Adrenal gland (tissue), 5 donors: ENCODE data around the gene SPRYD4.

Source experiments
- CTCF ChIP-seq, 6 experiments: fragments of 450-650 bp in 4 of 6; fragments of 200-600 bp in 2 of 6; sonication (generic) in 1 of 6; IDR thresholded peaks; 1 replicate in 5 of 6; 2 replicates in 1 of 6; pipeline versions ENCODE4 v1.5.1 to v1.8.0; 2016 to 2021; ENCODE audit warnings: antibody characterized with exemption in 6 of 6, mild to moderate bottlenecking in 2 of 6, moderate library complexity in 1 of 6
- POLR2A ChIP-seq, 2 donors: fragments of 450-650 bp; IDR thresholded peaks; one replicate each; pipeline ENCODE4 v1.6.1; 2017; ENCODE audit warnings: antibody characterized with exemption in 2 of 2, mild to moderate bottlenecking in 2 of 2, moderate library complexity in 1 of 2
- donor health status: DM: no; HTN: no; CAD: no.

GRCh38 chr12:56457817-56458216 is 10.6 kb upstream of the SPRYD4 start:
- TF ChIP-seq CTCF (IDR thresholded peaks at IDR 0.05) (no peak), POLR2A (IDR thresholded peaks at IDR 0.05) (no peak)
